HTR-8/SVneo (cell line): ENCODE data around the gene KCNK5.

ENCODE experiments used
- DNase-seq: peaks from one replicate; pipeline ENCODE4 v3.0.0; 2011; ENCODE audit warnings: low spot score, mixed read lengths; ENCODE audit not compliant: insufficient read length
- FAIRE-seq: peaks from 2 replicates; lab custom pipeline; 2011; peaks lifted over from hg19 to GRCh38; lab: Jason Lieb, UNC

Gene KCNK5

GRCh38 chr6:39218868-39219567 lies 10.3 kb downstream of the KCNK5 start:
- no peak for FAIRE-seq
- DNase-seq, result no peak

- no peak for FAIRE-seq
- no peak for DNase-seq
These were observed 12.0 kb downstream of the KCNK5 start for GRCh38 chr6:39217177-39217864.

GRCh38 chr6:39215640-39216158 lies 13.6 kb downstream of the KCNK5 start:
- DNase-seq (no peak), FAIRE-seq (no peak)

GRCh38 chr6:39214846-39215639 lies 14.2 kb downstream of the KCNK5 start:
- FAIRE-seq (no peak), DNase-seq (no peak)

- DNase-seq (no peak), FAIRE-seq (no peak)
These were observed 15.0 kb downstream of the KCNK5 start for GRCh38 chr6:39214120-39214813.

GRCh38 chr6:39213195-39213920 lies 15.9 kb downstream of the KCNK5 start:
- FAIRE-seq, result no peak
- no peak for DNase-seq

GRCh38 chr6:39211183-39211582 lies 18.1 kb downstream of the KCNK5 start:
- DNase-seq, result no peak

GRCh38 chr6:39210450-39210849 lies 18.8 kb downstream of the KCNK5 start:
- DNase-seq (no peak), FAIRE-seq (no peak)

More at GRCh38 chr6:39211183-39211582, 18.1 kb downstream of the KCNK5 start:
- no peak for FAIRE-seq

- DNase-seq (no peak), FAIRE-seq (no peak)
These were observed 19.4 kb downstream of the KCNK5 start for GRCh38 chr6:39209911-39210310.

- no peak for FAIRE-seq
These were observed 19.9 kb downstream of the KCNK5 start for GRCh38 chr6:39209360-39209811.

GRCh38 chr6:39208223-39208739 lies 21.0 kb downstream of the KCNK5 start:
- DNase-seq, result no peak
- FAIRE-seq, result no peak

More at GRCh38 chr6:39209360-39209811, 19.9 kb downstream of the KCNK5 start:
- no peak for DNase-seq

GRCh38 chr6:39207416-39208222 lies 21.7 kb downstream of the KCNK5 start:
- no peak for FAIRE-seq
- no peak for DNase-seq

- no peak for DNase-seq
- no peak for FAIRE-seq
These were observed 23.0 kb downstream of the KCNK5 start for GRCh38 chr6:39206250-39206721.

- no peak for FAIRE-seq
- DNase-seq, result no peak
These were observed 24.5 kb downstream of the KCNK5 start for GRCh38 chr6:39204646-39205244.

GRCh38 chr6:39204160-39204495 lies 25.1 kb downstream of the KCNK5 start:
- FAIRE-seq, result no peak

GRCh38 chr6:39203436-39204159 lies 25.7 kb downstream of the KCNK5 start:
- FAIRE-seq, result no peak
- peak; percentile 35 for DNase-seq

More at GRCh38 chr6:39204160-39204495, 25.1 kb downstream of the KCNK5 start:
- no peak for DNase-seq

- no peak for DNase-seq
- FAIRE-seq, result no peak
These were observed 27.1 kb downstream of the KCNK5 start for GRCh38 chr6:39202166-39202565.
